HuH-7 (cell line): Measurements from ENCODE around the gene METTL26.
"Not testable (repeated sequence)": the region's sequence is repeated elsewhere in the genome, so short reads cannot be mapped to it uniquely, and the experiment has no call there.

ENCODE experiments used
- DNase-seq: peaks from one replicate; pipeline ENCODE4 v3.0.0; 2011; ENCODE audit warnings: low spot score

Gene METTL26

GRCh38 chr16:624526-625070, 11.5 kb downstream of the METTL26 start:
- DNase-seq = no peak

GRCh38 chr16:622920-623280, 13.2 kb downstream of the METTL26 start:
- DNase-seq = no peak

GRCh38 chr16:621526-622105, 14.5 kb downstream of the METTL26 start:
- DNase-seq = no peak

- DNase-seq = no peak
Measured at GRCh38 chr16:620700-621525, 15.2 kb downstream of the METTL26 start.

- DNase-seq = no peak
Measured at GRCh38 chr16:619476-620100, 16.5 kb downstream of the METTL26 start.

- DNase-seq = no peak
Measured at GRCh38 chr16:617855-618254, 18.2 kb downstream of the METTL26 start.

GRCh38 chr16:616733-617586, 19.1 kb downstream of the METTL26 start:
- DNase-seq = no peak

- DNase-seq = no peak
Measured at GRCh38 chr16:615122-615521, 21.0 kb downstream of the METTL26 start.

- peak; percentile 59 for DNase-seq
Measured at GRCh38 chr16:610513-611381, 25.4 kb downstream of the METTL26 start.

GRCh38 chr16:609984-610383, 26.1 kb downstream of the METTL26 start:
- DNase-seq = no peak

GRCh38 chr16:609316-609715, 26.8 kb downstream of the METTL26 start:
- no peak for DNase-seq

GRCh38 chr16:608019-608418, 28.1 kb downstream of the METTL26 start:
- DNase-seq = no peak

GRCh38 chr16:606656-607307, 29.3 kb downstream of the METTL26 start:
- no peak for DNase-seq

GRCh38 chr16:603933-604332, 32.2 kb downstream of the METTL26 start:
- DNase-seq = no peak

- peak; percentile 39 for DNase-seq
Measured at GRCh38 chr16:600781-601180, 35.3 kb downstream of the METTL26 start.

GRCh38 chr16:598823-599739, 37.0 kb downstream of the METTL26 start:
- no peak for DNase-seq

- not testable (repeated sequence) for DNase-seq
Measured at GRCh38 chr16:597655-598054, 38.5 kb downstream of the METTL26 start.

GRCh38 chr16:596736-597060, 39.4 kb downstream of the METTL26 start:
- no peak for DNase-seq

GRCh38 chr16:595942-596735, 40.0 kb downstream of the METTL26 start:
- DNase-seq = no peak
